Effector memory CD8-positive, alpha-beta T cell (primary cell): Measurements from ENCODE around the gene PIGV.

ENCODE experiments used
- ATAC-seq: fragments of 150-1000 bp; cut with Tn5 transposase; replicated peaks from 2 replicates; pipeline ENCODE4 v1.10.0; 2021; ENCODE audit warnings: mild to moderate bottlenecking, moderate library complexity
- DNase-seq, 3 experiments: peaks; one replicate each; pipeline ENCODE4 v3.0.0; 2021
- H3K27ac Mint-ChIP-seq, 2 donors: one replicate each; pipeline ENCODE4 v1.8.0; 2022; ENCODE audit warnings: mild to moderate bottlenecking in 2 of 2, mixed read lengths in 2 of 2, moderate library complexity in 2 of 2
- H3K27me3 Mint-ChIP-seq, 2 donors: one replicate each; pipeline ENCODE4 v1.8.0; 2022; ENCODE audit warnings: mixed read lengths in 2 of 2
- H3K36me3 Mint-ChIP-seq: one replicate; pipeline ENCODE4 v1.8.0; 2022; ENCODE audit warnings: mild to moderate bottlenecking, moderate library complexity, mixed read lengths; ENCODE audit not compliant: insufficient read depth
- H3K4me1 Mint-ChIP-seq, 2 donors: one replicate each; pipeline ENCODE4 v1.8.0; 2022; ENCODE audit warnings: low read depth in 2 of 2, mixed read lengths in 2 of 2
- H3K4me3 Mint-ChIP-seq, 2 donors: one replicate each; pipeline ENCODE4 v1.8.0; 2022; ENCODE audit warnings: mild to moderate bottlenecking in 2 of 2, mixed read lengths in 2 of 2, moderate library complexity in 2 of 2
- H3K9me3 Mint-ChIP-seq, 2 donors: one replicate each; pipeline ENCODE4 v1.8.0; 2022; ENCODE audit warnings: mixed read lengths in 2 of 2

Gene PIGV

DNA sequence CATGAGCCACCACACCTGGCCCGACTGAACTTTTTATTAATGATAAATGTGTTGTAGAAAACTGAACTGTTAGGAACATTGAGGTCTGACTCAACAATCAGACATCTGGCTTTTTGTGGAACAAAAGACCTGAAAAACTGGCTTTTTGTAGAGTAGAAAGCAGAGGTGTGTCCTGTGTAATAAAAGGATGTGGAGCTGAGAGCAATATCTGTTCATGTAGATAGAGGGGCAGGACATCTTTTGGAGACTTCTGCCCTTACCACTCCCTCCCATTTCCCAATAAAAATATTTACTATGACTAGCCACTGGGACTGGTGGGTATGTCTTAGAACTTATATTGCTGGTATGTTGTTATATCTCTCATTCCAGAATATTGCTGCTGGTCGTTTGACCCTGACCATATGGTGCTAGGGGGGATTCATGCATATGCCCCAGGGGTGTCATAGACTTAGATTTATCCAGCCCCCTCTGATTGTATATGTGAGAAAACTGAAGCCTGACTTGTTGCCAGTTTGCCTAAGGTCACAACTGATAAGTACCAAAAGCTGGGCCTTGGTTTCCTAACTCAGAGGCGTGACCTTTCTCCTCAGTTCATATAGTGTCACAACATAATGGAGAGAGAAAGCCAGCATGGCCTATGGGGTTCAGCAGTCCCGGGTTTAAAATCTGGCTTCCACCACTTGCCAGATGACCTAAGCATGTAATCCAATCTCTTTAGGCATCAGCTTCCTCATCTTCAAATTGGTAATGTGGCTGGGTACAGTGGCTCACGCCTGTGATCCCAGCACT is 33.5 kb upstream of the PIGV start:
- DNase-seq: no peak
- H3K4me3 Mint-ChIP-seq: no peak overlapping the region
- no peaks in the 10 kb centered on the region for H3K9me3 Mint-ChIP-seq
- H3K4me1 Mint-ChIP-seq: peaks cover 33 to 55% of the 10 kb centered on the region in 2 donors
- peak overlapping the region; percentile 38 to 53 for H3K27ac Mint-ChIP-seq
- no peaks in the 10 kb centered on the region for H3K27me3 Mint-ChIP-seq
- ATAC-seq: no peak
- peaks cover 53% of the 10 kb centered on the region for H3K36me3 Mint-ChIP-seq

DNA sequence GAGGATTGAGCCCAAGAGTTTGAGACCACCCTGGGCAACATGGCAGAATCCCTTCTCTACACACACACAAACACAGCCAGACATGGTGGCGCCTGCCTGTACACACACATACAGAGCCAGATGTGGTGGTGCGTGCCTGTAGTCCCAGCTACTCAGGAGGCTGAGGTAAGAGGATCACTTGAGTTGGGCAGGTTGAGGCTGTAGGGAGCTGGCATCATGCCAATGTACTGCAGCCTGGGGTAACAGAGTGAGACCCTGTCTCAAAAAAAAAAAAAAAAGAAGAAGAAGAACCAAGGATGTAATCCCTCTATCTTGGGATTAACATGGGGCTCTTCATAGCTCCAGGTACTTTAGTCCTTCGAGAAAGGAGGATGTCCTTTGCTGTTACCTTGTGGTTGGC is 29.4 kb upstream of the PIGV start:
- peaks cover 77% of the 10 kb centered on the region for H3K36me3 Mint-ChIP-seq
- H3K27me3 Mint-ChIP-seq: no peaks in the 10 kb centered on the region
- no peaks in the 10 kb centered on the region for H3K9me3 Mint-ChIP-seq
- peaks cover 18 to 22% of the 10 kb centered on the region in 2 donors for H3K4me1 Mint-ChIP-seq
- DNase-seq (no peak), ATAC-seq (no peak)
- no peak overlapping the region for H3K4me3 Mint-ChIP-seq
- peak overlapping the region in 1 of 2 donors; percentile 52 for H3K27ac Mint-ChIP-seq

DNA sequence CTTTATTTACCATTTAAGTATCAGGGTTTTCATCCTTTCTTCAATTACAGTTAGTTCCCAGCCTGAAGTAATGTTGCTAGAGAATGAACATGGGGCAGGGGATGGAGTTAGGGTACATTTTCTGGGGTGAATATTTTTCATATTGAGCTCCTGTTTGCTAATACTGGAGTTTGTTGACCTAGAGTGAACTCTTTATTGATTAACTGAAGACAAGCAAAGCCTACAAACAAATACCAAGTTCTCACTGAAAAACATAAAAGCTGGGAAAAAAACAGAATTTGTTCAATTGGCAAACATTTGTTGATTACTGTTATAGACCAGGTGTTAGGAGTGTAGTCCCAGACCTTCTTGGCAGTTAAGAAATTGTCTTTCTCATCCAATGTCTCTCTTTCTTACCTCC is 28.2 kb upstream of the PIGV start:
- Mint-ChIP-seq H3K27me3 (no peaks in the 10 kb centered on the region), H3K36me3 (peaks cover 76% of the 10 kb centered on the region), H3K27ac (peak overlapping the region; percentile 23 to 54), H3K4me3 (no peak overlapping the region), H3K4me1 (peaks cover 17 to 23% of the 10 kb centered on the region in 2 donors), H3K9me3 (no peaks in the 10 kb centered on the region)
- DNase-seq (no peak), ATAC-seq (no peak)

DNA sequence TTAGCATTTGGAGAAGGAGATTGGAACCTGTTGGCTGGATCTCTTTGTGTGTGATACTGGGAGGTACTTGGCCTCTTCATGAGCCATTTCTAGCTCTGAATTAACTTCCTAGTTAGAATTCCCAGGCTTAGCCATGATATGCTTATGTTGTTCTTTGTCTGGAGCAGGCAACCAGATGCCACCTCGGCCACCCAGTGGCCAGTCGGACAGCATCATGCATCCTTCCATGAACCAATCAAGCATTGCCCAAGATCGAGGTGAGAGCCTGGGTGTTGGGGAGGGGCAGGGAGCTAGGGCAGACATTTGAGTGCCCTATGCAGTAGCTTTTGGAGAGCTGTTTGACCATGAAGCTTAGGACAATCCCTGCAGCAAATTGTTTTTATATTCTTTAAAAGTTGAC is 26.5 kb upstream of the PIGV start:
- Mint-ChIP-seq H3K36me3 (peaks cover 89% of the 10 kb centered on the region), H3K9me3 (no peaks in the 10 kb centered on the region), H3K27me3 (no peaks in the 10 kb centered on the region), H3K4me3 (no peak overlapping the region), H3K4me1 (peaks cover 15 to 21% of the 10 kb centered on the region in 2 donors), H3K27ac (peak overlapping the region in 1 of 2 donors; percentile 59)
- DNase-seq (no peak), ATAC-seq (no peak)

DNA sequence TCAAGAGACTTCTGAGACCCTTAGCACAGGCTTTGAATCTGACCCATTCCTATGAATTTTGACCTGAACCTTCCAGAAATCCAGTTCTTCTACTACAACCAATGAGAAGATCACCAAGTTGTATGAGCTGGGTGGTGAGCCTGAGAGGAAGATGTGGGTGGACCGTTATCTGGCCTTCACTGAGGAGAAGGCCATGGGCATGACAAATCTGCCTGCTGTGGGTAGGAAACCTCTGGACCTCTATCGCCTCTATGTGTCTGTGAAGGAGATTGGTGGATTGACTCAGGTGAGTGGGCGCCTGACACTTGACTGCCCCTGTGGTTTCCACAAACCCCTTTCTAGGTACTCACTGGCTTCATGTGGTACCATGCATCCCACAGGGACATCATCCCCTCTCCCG is 20.0 kb upstream of the PIGV start:
- no peak for DNase-seq
- H3K4me3 Mint-ChIP-seq: no peak overlapping the region
- peaks cover 8 to 23% of the 10 kb centered on the region in 2 donors for H3K4me1 Mint-ChIP-seq
- peak overlapping the region; percentile 74 to 83 for H3K27ac Mint-ChIP-seq
- no peak for ATAC-seq
- H3K27me3 Mint-ChIP-seq: no peaks in the 10 kb centered on the region
- no peaks in the 10 kb centered on the region for H3K9me3 Mint-ChIP-seq
- H3K36me3 Mint-ChIP-seq: peaks cover 92% of the 10 kb centered on the region

DNA sequence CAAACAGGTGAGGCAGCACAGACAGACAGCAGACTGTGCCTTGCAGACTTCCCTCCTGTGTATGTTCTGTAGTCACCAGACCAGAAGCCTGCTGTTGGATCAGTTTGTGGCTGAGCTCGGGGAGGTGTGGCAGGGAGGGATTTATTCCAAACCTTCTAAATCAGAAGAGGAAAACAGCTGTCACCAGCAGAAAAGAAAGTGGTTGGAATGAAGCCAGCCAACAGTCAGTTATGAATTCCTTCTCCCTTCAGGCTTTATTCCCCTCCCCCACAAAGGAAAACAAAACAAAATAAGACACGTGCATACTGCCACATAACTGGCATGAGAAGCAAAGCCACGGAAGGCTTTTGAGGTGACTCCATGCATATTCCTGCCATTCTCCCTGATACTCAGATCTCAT is 19.0 kb upstream of the PIGV start:
- Mint-ChIP-seq H3K4me3 (no peak overlapping the region), H3K9me3 (no peaks in the 10 kb centered on the region), H3K27ac (peak overlapping the region; percentile 16 to 83), H3K27me3 (no peaks in the 10 kb centered on the region), H3K4me1 (peaks cover 8 to 23% of the 10 kb centered on the region in 2 donors), H3K36me3 (peaks cover 92% of the 10 kb centered on the region)
- DNase-seq: no peak
- ATAC-seq: no peak

DNA sequence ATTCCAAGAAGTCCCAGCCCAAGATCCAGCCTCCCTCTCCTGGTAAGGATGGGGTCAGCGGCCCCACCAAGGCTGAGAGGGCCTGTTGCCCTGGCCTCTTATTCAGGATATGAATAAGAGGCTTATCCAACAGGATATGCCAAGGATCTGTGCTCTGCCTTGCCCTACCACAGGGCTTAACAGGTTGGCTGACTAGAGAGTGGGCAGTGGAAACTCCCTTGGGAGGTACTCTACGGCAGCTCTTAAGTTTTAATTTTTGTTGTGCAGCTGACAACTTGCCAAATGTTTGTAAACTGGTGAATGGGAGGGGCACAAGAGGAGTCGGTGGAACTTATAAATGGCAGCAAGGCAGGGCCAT is 16.5 kb upstream of the PIGV start:
- H3K27ac Mint-ChIP-seq: peak overlapping the region; percentile 85 to 89
- peaks cover 93% of the 10 kb centered on the region for H3K36me3 Mint-ChIP-seq

DNA sequence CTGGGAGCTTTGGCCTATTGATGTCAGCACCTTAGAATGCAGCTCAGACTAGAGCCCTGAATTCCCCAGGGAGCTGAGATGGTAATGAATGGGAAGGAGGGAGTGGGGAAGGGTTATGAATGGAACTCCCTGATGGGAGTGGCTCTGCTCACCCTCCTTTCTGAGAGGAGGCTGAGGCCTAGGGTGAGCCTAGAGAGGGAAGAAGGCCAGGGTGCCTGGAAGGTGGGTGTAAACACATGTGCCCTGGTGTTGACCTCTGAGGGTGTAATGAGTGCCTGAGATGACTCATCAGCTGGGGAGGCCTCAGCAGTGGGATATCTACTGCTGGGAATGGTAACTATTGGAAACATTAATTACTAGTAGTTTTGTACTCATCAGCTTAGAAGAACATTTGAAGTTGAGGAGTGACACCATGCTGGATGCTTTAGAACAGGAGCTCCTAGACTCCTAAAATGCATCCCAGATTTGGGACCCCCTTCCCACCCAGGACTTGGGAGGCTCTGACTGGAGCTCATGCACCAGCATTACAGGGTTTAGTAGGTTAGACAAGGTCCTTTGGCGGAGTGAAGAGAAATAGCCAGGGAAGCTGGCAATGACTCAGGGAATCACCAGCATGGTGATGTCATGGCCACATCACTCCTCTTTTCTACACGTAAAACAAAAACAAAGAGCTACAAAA is 16.0 kb upstream of the PIGV start:
- Mint-ChIP-seq H3K27ac (peak overlapping the region; percentile 85 to 89), H3K27me3 (no peaks in the 10 kb centered on the region), H3K4me3 (no peak overlapping the region), H3K9me3 (no peaks in the 10 kb centered on the region), H3K4me1 (peaks cover 8 to 15% of the 10 kb centered on the region in 2 donors), H3K36me3 (peaks cover 93% of the 10 kb centered on the region)
- DNase-seq: no peak
- ATAC-seq: no peak

More for the DNA sequence above, 16.5 kb upstream of the PIGV start:
- ATAC-seq: no peak
- DNase-seq: no peak
- no peaks in the 10 kb centered on the region for H3K9me3 Mint-ChIP-seq
- H3K4me3 Mint-ChIP-seq: no peak overlapping the region
- H3K27me3 Mint-ChIP-seq: no peaks in the 10 kb centered on the region
- H3K4me1 Mint-ChIP-seq: peaks cover 8 to 15% of the 10 kb centered on the region in 2 donors

DNA sequence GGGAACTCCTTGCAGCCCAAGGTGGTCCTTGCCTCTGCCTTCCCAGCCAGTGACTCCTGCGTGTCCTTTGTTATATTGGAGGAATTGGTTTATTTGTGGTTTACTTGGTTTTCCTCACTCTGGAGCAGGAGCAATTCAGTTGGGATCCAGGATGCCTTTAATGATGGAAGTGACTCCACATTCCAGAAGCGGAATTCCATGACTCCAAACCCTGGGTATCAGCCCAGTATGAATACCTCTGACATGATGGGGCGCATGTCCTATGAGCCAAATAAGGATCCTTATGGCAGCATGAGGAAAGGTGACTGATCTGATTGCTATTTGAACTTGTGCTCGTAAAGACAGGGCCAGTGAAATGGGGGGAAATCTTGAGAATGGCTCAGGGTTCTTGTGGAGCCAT is 15.1 kb upstream of the PIGV start:
- DNase-seq (no peak), ATAC-seq (no peak)
- Mint-ChIP-seq H3K27me3 (no peaks in the 10 kb centered on the region), H3K9me3 (no peaks in the 10 kb centered on the region), H3K36me3 (peaks cover 94% of the 10 kb centered on the region), H3K27ac (peak overlapping the region in 1 of 2 donors; percentile 89), H3K4me3 (no peak overlapping the region), H3K4me1 (peaks cover 8 to 15% of the 10 kb centered on the region in 2 donors)

DNA sequence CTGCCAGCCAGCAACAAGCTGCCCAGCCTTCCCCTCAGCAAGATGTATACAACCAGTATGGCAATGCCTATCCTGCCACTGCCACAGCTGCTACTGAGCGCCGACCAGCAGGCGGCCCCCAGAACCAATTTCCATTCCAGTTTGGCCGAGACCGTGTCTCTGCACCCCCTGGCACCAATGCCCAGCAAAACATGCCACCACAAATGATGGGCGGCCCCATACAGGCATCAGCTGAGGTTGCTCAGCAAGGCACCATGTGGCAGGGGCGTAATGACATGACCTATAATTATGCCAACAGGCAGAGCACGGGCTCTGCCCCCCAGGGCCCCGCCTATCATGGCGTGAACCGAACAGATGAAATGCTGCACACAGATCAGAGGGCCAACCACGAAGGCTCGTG is 13.3 kb upstream of the PIGV start:
- H3K27me3 Mint-ChIP-seq: no peaks in the 10 kb centered on the region
- H3K9me3 Mint-ChIP-seq: no peaks in the 10 kb centered on the region
- H3K4me1 Mint-ChIP-seq: peaks cover 5 to 15% of the 10 kb centered on the region in 2 donors
- H3K36me3 Mint-ChIP-seq: peaks cover 94% of the 10 kb centered on the region
- H3K27ac Mint-ChIP-seq: no peak overlapping the region
- DNase-seq (no peak), ATAC-seq (no peak)
- H3K4me3 Mint-ChIP-seq: no peak overlapping the region

DNA sequence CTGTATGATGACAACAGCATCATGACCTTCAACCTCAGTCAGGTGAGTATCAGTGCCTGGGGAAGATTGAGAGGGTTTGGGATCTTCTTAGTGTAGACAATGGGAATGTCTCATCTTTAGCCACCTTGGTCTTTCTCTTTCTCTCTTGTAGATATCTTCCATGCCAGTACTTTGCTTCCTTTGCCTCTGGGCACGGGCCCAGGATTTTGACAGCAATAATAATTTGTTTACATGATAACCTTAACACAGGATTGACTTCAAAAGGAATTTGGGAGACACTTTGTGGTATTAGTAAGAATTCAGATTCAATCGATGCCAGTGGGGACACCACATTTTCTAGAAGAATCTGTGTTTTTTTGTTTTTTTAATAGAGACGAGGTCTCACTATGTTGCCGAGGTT is 12.1 kb upstream of the PIGV start:
- Mint-ChIP-seq H3K4me3 (no peak overlapping the region), H3K4me1 (peaks cover 10 to 18% of the 10 kb centered on the region in 2 donors), H3K9me3 (no peaks in the 10 kb centered on the region), H3K27ac (peak overlapping the region in 1 of 2 donors; percentile 35), H3K27me3 (no peaks in the 10 kb centered on the region), H3K36me3 (peaks cover 95% of the 10 kb centered on the region)
- DNase-seq (no peak), ATAC-seq (no peak)

DNA sequence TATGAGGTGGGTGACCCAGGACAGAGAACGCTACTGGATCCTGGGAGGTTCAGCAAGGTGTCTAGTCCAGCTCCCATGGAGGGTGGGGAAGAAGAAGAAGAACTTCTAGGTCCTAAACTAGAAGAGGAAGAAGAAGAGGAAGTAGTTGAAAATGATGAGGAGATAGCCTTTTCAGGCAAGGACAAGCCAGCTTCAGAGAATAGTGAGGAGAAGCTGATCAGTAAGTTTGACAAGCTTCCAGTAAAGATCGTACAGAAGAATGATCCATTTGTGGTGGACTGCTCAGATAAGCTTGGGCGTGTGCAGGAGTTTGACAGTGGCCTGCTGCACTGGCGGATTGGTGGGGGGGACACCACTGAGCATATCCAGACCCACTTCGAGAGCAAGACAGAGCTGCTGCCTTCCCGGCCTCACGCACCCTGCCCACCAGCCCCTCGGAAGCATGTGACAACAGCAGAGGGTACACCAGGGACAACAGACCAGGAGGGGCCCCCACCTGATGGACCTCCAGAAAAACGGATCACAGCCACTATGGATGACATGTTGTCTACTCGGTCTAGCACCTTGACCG is 8.6 kb upstream of the PIGV start:
- no peak for DNase-seq
- no peak for ATAC-seq
- H3K27ac Mint-ChIP-seq: peak overlapping the region; percentile 17 to 60
- peaks cover 24 to 29% of the 10 kb centered on the region in 2 donors for H3K4me1 Mint-ChIP-seq
- H3K9me3 Mint-ChIP-seq: no peaks in the 10 kb centered on the region
- no peaks in the 10 kb centered on the region for H3K27me3 Mint-ChIP-seq
- H3K36me3 Mint-ChIP-seq: peaks cover 81% of the 10 kb centered on the region
- H3K4me3 Mint-ChIP-seq: no peak overlapping the region

DNA sequence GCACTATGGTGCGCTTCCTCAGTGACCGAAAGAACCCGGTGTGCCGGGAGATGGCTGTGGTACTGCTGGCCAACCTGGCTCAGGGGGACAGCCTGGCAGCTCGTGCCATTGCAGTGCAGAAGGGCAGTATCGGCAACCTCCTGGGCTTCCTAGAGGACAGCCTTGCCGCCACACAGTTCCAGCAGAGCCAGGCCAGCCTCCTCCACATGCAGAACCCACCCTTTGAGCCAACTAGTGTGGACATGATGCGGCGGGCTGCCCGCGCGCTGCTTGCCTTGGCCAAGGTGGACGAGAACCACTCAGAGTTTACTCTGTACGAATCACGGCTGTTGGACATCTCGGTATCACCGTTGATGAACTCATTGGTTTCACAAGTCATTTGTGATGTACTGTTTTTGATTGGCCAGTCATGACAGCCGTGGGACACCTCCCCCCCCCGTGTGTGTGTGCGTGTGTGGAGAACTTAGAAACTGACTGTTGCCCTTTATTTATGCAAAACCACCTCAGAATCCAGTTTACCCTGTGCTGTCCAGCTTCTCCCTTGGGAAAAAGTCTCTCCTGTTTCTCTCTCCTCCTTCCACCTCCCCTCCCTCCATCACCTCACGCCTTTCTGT is 7.3 kb upstream of the PIGV start:
- no peaks in the 10 kb centered on the region for H3K9me3 Mint-ChIP-seq
- peak overlapping the region; percentile 77 to 78 for H3K27ac Mint-ChIP-seq
- H3K4me3 Mint-ChIP-seq: no peak overlapping the region
- DNase-seq (no peak), ATAC-seq (no peak)
- no peaks in the 10 kb centered on the region for H3K27me3 Mint-ChIP-seq
- peaks cover 37 to 40% of the 10 kb centered on the region in 2 donors for H3K4me1 Mint-ChIP-seq
- H3K36me3 Mint-ChIP-seq: peaks cover 69% of the 10 kb centered on the region
